Measurements from ENCODE around the gene TP53INP2. TPM values are rescaled to one million over a fixed set of nuclear protein-coding genes. Genes with fewer than 3 reads are reported as not detected.
A peak's percentile ranks its signal among the peaks of the same experiment; 100 is the strongest.
"Not testable (repeated sequence)": the region's sequence is repeated elsewhere in the genome, so short reads cannot be mapped to it uniquely, and the experiment has no call there.

The TP53INP2 gene
- total RNA-seq, 1 donor from 2014 or later: 14.4 TPM

DNA sequence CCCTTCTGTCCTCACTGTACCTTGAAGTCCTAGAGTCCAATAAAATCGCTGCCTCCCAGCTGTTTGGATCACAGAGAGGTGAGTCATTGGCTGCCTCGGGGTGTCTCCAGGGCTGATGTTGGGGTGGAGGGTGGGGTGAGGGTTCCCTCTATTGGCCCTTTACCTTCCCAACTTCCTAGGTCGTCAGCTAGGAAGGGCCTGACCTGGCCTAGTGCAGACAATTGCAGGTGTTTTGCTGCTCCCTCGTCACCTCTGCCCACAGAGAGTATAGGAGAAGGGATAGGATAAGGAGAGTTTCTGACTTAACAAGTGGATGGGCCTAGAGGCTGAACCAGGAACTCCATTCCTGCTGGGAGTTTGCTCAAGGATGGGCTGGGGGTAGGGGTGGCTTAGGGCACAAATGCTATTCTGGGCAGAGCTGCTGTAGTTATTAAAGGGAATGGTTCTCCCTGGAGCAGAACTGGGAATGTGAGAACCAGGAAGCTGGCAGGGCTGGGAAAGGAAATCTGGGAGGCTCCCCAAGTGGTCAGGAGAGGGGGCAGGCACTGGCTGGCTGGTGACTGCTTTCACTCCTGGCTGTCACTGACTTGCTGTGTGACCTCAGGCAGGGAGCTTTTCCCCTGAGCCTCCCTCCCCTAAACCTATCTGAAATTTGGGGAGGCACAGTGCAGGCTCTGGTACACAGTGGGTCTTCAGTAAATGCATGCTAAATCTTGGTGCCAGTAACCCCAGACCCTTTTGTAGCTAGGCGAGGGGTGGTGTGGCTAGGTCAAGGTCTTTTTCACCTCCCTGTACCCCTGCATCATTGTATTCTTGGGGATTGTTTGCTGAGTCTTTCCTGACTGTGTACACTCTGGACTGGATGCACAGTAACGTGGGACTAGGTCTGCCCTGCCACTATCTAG, 1.5 kb downstream of the TP53INP2 start:
- DNase-seq (ENCODE audit: low spot score): no peak
- no peak for ATAC-seq

GRCh38 chr20:34706302-34706875, 2.2 kb downstream of the TP53INP2 start:
- no peak for DNase-seq (ENCODE audit: low spot score)
- ATAC-seq: no peak

DNA sequence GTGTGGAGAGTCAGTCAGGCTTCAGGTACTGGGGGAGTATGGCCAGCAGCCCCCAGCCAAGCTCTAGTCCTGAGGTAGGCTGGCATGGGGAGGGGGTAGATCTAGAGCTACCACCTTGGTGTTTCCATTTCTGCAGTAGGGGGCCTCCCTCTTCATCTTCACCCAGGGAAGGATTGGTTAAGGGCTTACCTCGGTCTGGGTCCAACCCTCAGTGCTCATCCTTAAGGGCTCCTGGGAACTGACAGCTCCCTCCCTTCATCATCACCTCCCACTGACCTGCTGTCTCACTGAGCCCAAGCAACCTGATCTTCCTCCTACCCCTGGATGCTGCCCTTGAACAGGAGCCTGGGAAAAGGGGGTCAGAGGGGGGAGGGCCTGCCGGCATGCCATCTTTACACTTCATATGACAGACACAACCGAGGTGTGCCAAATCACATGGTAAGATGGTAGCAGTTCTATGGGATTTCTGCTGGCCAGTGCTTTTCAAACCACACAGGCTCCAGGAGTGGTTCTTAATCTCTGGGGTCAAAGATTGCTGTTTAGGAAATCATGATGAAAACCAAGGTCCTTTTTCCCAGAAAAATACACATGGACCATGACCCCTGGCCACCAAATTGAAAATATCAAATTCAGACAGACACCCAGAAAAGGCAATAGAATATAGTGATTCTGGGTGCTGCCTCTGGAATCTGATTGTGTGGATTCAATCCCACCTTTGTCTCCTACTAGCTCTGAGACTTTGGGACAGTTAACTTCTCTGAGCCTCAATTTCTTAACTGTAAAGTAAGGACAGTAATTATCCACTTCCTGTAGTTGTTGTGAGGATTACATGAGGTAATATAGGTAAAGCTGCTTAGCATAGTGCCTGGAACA, 3.0 kb downstream of the TP53INP2 start:
- DNase-seq (ENCODE audit: low spot score): peak; percentile 57
- ATAC-seq: no peak

- DNase-seq (ENCODE audit: low spot score) (peak; percentile 67), ATAC-seq (peak; percentile 4)
Observed at GRCh38 chr20:34708621-34709043, 4.5 kb downstream of the TP53INP2 start.

DNA sequence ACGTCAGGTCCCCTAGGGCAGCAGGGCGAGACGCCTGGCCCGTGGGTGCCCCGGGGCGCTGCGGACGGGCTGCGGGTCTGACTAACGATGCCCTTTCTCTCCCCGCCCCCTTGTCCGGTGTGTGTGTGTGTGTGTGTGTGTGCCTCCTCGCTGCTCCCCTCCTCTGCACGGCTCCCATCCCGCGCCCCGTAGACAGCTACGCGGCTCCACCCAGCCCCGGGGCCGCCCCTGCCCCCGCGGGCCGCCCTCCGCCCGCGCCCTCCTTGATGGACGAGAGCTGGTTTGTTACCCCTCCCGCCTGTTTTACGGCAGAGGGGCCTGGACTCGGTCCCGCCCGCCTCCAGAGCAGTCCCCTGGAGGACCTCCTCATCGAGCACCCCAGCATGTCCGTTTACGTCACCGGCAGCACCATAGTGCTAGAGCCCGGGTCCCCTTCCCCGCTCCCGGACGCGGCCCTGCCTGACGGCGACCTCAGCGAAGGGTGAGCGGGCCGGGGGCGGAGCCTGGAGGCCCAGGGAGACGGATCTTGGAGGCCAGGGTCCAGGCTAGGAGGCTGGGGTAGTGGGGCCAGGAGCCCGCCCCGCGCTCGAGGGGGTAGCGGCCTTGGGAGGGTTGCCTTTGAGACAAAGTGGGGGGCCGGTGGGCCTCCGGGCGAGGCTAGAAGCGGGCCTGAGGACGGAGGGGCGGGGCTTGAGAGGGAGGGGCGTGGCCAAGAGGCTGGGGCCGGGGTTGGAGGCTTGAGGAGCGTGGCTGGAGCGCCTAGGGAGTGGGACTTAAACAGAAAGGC, 5.1 kb downstream of the TP53INP2 start:
- ATAC-seq: peak; percentile 75

GRCh38 chr20:34709831-34710567, 5.9 kb downstream of the TP53INP2 start:
- DNase-seq (ENCODE audit: low spot score) (peak; percentile 84), ATAC-seq (peak; percentile 77)

More for the DNA sequence above, 5.1 kb downstream of the TP53INP2 start:
- peak; percentile 89 for DNase-seq (ENCODE audit: low spot score)

GRCh38 chr20:34710568-34710839, 6.4 kb downstream of the TP53INP2 start:
- ATAC-seq (no peak), DNase-seq (ENCODE audit: low spot score) (no peak)

DNA sequence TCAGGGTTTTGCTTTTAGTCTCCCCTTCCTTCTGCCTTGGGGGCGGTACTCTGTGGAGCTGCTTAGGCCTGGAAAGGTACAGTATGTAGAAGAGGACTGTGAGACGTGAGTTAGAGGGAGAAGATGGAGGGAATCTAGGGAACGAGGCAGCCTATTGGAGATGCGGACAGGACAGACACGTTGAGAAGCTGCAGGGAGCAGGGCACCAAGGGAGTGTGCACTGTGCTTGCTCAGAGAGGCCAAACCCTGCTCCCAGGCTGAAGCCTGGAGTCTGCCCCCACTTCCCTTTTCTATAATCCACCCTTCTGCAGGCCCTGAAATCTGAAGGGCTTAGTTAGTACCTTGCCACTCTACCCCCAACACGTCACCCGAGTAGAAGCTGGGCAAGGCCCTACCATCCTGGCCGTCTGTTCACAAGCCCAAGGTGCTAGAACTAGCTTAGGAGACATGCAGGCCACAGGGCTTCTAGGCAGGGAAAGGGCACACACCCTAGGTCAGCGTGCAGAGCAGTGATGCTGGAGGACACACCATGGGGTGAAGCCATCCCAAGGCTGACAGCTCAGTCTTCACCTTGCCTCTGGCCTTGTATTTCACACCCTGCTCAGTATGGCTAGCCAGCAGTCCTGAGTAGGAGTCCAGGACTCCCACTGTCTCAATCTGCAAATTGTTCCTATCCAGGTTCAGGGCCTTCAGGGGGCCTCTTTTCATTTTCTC, 6.9 kb downstream of the TP53INP2 start:
- DNase-seq (ENCODE audit: low spot score): no peak
- ATAC-seq: no peak

- ATAC-seq: no peak
- DNase-seq (ENCODE audit: low spot score): no peak
Observed at GRCh38 chr20:34711813-34712430, 7.8 kb downstream of the TP53INP2 start.

GRCh38 chr20:34712525-34713192, 8.5 kb downstream of the TP53INP2 start:
- no peak for ATAC-seq

GRCh38 chr20:34713194-34713943, 9.2 kb downstream of the TP53INP2 start:
- ATAC-seq (no peak), DNase-seq (ENCODE audit: low spot score) (no peak)

More at GRCh38 chr20:34712525-34713192, 8.5 kb downstream of the TP53INP2 start:
- DNase-seq (ENCODE audit: low spot score): no peak

DNA sequence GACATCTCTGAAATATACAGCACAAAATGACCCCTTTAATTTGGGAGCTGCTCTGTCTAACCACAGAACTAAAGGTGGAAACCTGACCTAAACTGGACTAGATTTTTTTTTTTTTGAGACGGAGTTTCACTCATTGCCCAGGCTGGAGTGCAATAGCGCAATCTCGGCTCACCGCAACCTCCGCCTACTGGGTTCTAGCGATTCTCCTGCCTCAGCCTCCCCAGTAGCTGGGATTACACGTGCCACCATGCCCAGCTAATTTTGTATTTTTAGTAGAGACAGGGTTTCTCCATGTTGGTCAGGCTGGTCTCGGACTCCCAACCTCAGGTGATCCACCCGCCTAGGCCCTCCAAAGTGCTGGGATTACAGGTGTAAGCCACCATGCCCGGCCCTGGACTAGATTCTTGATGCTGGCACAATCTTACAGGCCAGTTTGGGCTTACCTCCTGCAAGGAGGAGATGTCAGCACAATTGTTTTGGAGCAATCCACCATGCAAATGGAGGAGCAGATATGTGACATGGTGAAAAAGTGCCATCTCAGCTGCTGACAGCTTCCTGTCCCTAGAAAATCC, 9.9 kb downstream of the TP53INP2 start:
- not testable (repeated sequence) for DNase-seq (ENCODE audit: low spot score)

DNA sequence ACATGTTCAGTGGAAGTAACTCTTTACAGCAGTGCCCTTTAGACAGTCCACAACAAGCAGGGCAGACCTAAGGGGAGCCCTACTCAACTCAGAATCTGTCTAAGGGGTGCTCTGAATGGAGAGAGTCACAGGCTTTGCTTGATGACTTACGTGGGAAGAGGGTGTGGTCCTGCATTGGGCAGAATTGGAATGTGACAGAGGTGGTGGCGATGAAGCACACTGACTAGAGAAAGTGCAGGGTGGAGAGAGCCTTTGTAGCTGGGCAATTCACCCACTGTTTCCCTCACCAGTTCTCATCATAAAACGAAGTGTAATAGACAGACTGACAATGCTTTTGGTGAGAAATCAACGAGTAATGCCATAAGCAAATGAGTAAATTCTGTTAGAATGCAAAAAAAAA, 11.2 kb downstream of the TP53INP2 start:
- ATAC-seq (no peak), DNase-seq (ENCODE audit: low spot score) (no peak)

More for the DNA sequence above, 9.9 kb downstream of the TP53INP2 start:
- ATAC-seq: not testable (repeated sequence)

- ATAC-seq (no peak), DNase-seq (ENCODE audit: low spot score) (no peak)
Observed at GRCh38 chr20:34716921-34717229, 12.7 kb downstream of the TP53INP2 start.

GRCh38 chr20:34717230-34718095, 13.3 kb downstream of the TP53INP2 start:
- peak; percentile 76 for ATAC-seq

More at GRCh38 chr20:34717230-34718095, 13.3 kb downstream of the TP53INP2 start:
- no peak for DNase-seq (ENCODE audit: low spot score)

Data from left lobe of liver (tissue), 2 donors.